Endothelial cell of umbilical vein (primary cell): ENCODE data around the gene SUCLG1. TPM values are rescaled to one million over a fixed set of nuclear protein-coding genes. Genes with fewer than 3 reads are reported as not detected.

Experiments
- BruUV-seq: library from RNA; stranded (reverse); fragments of 400-500 nt; replicated peaks from 2 replicates; lab custom pipeline; 2021; lab: Mats Ljungman, UMichigan
- CTCF ChIA-PET: fragments of 300-600, 350-600 bp; sonication (Branson Sonifier 250); formaldehyde crosslinking; loops from one replicate; lab custom pipeline; 2021; ENCODE audit warnings: antibody characterized with exemption, inconsistent platforms; lab: Charles Lee
- POLR2A ChIA-PET: fragments of 300-600, 350-600 bp; sonication (Branson Sonifier 250); formaldehyde crosslinking; loops from one replicate; lab custom pipeline; 2021; ENCODE audit warnings: antibody characterized with exemption, inconsistent platforms; lab: Charles Lee
- DNase-seq: peaks from one replicate; pipeline ENCODE4 v3.0.0-alpha.2; 2011; ENCODE audit warnings: low read depth, low spot score
- FAIRE-seq: peaks from 2 replicates; lab custom pipeline; 2011; peaks lifted over from hg19 to GRCh38; lab: Jason Lieb, UNC
- H2AFZ ChIP-seq: 2 replicates; pipeline ENCODE4 v1.6.0; 2012; ENCODE audit warnings: low read depth, low read length, control low read depth, inconsistent platforms
- H3K27ac ChIP-seq: 2 replicates; pipeline ENCODE4 v1.5.1; 2011; ENCODE audit warnings: low read depth, mild to moderate bottlenecking, control low read depth, low read length, moderate library complexity; ENCODE audit not compliant: insufficient read depth
- H3K27me3 ChIP-seq, 2 experiments: 2 replicates each; pipeline versions ENCODE4 v1.6.0 to v1.6.1; 2011; ENCODE audit warnings: low read length in 2 of 2, mixed read lengths in 1 of 2; ENCODE audit not compliant: control insufficient read depth in 2 of 2, insufficient read depth in 2 of 2
- H3K36me3 ChIP-seq, 2 experiments: 2 replicates in 1 of 2; 3 replicates in 1 of 2; pipeline ENCODE4 v1.5.1; 2011; ENCODE audit warnings: low read length in 2 of 2, mild to moderate bottlenecking in 1 of 2, moderate library complexity in 1 of 2; ENCODE audit not compliant: control insufficient read depth in 2 of 2, insufficient read depth in 2 of 2; ENCODE audit errors: extremely low read depth in 1 of 2
- H3K4me1 ChIP-seq: 3 replicates; pipeline ENCODE4 v1.5.1; 2011; ENCODE audit warnings: mild to moderate bottlenecking, low read length; ENCODE audit not compliant: control insufficient read depth, insufficient read depth; ENCODE audit errors: extremely low read depth
- H3K4me2 ChIP-seq: 2 replicates; pipeline ENCODE4 v1.6.1; 2011; ENCODE audit warnings: low read length, control low read depth, mixed read lengths; ENCODE audit not compliant: insufficient read depth
- H3K4me3 ChIP-seq, 3 experiments: fragments of 200-600 bp in 1 of 3; sonication (generic), shearing (Covaris generic) in 1 of 3; replicated peaks in 1 of 3; 2 replicates each; pipeline ENCODE4 v1.5.1; 2011 to 2016; ENCODE audit warnings: control low read depth in 3 of 3, low read length in 3 of 3, mild to moderate bottlenecking in 2 of 3, inconsistent platforms in 1 of 3, low read depth in 1 of 3, moderate library complexity in 1 of 3; ENCODE audit not compliant: insufficient read depth in 1 of 3
- H3K79me2 ChIP-seq: 2 replicates; pipeline ENCODE4 v1.6.0; 2012; ENCODE audit warnings: low read length, inconsistent platforms; ENCODE audit not compliant: control insufficient read depth, insufficient read depth
- H3K9ac ChIP-seq: replicated peaks from 2 replicates; pipeline ENCODE3; 2011; ENCODE audit warnings: low read length, control low read depth; ENCODE audit not compliant: insufficient read depth; ENCODE audit errors: extremely low read depth
- H3K9me1 ChIP-seq: replicated peaks from 3 replicates; pipeline ENCODE4 v1.6.0; 2011; ENCODE audit warnings: mild to moderate bottlenecking, low read length; ENCODE audit not compliant: control insufficient read depth, insufficient read depth; ENCODE audit errors: extremely low read depth
- H3K9me3 ChIP-seq: replicated peaks from 2 replicates; pipeline ENCODE4 v1.5.1; 2012; ENCODE audit warnings: low read length, inconsistent platforms; ENCODE audit not compliant: control insufficient read depth, insufficient read depth
- H4K20me1 ChIP-seq: replicated peaks from 2 replicates; pipeline ENCODE3; 2011; ENCODE audit warnings: mild to moderate bottlenecking, low read length; ENCODE audit not compliant: control insufficient read depth, insufficient read depth; ENCODE audit errors: extremely low read depth
- EZH2 ChIP-seq: IDR thresholded peaks from 2 replicates; pipeline ENCODE4 v1.6.1; 2012; ENCODE audit warnings: borderline replicate concordance, low read depth, mild to moderate bottlenecking, moderate library complexity, low read length, inconsistent platforms; ENCODE audit not compliant: severe bottlenecking
- FOS ChIP-seq: IDR thresholded peaks from 2 replicates; pipeline ENCODE4 v1.6.1; 2011; ENCODE audit warnings: mild to moderate bottlenecking, low read length, moderate library complexity, borderline replicate concordance; ENCODE audit not compliant: insufficient read depth
- GATA2 ChIP-seq: IDR thresholded peaks from 2 replicates; pipeline ENCODE4 v1.7.0; 2011; ENCODE audit warnings: low read depth, mild to moderate bottlenecking, moderate library complexity, mixed read lengths, low read length; ENCODE audit not compliant: insufficient read length, insufficient read depth
- JUN ChIP-seq: IDR thresholded peaks from 2 replicates; pipeline ENCODE4 v1.6.1; 2011; ENCODE audit warnings: borderline replicate concordance, low read depth; ENCODE audit not compliant: insufficient read length, insufficient read depth
- MAX ChIP-seq: IDR thresholded peaks from 2 replicates; pipeline ENCODE4 v1.6.1; 2011; ENCODE audit not compliant: insufficient read depth, insufficient read length
- POLR2A ChIP-seq: IDR thresholded peaks from 2 replicates; pipeline ENCODE4 v1.6.1; 2012; ENCODE audit warnings: low read depth, mild to moderate bottlenecking, control low read depth, low read length
- POLR2AphosphoS5 ChIP-seq: IDR thresholded peaks from 2 replicates; pipeline ENCODE4 v1.6.1; 2012; ENCODE audit warnings: low read depth, mild to moderate bottlenecking, control low read depth, low read length, moderate library complexity; ENCODE audit not compliant: insufficient read depth
- dilution Hi-C: fragments of 300-500 bp; cut with MboI; formaldehyde crosslinking; loops from one replicate; pipeline ENCODE4 v1.15.0; 2019; ENCODE audit warnings: low sequenced_read_pairs; ENCODE audit not compliant: extremely low pct_ligation_motif_present
- intact Hi-C: fragments of 100-400 bp; cut with micrococcal nuclease; formaldehyde crosslinking; loops from one replicate; pipeline ENCODE4 v1.10.0; 2022
- polyA plus RNA-seq, 4 experiments: library from polyadenylated mRNA; depleted of rRNA in 3 of 4; stranded (reverse) in 3 of 4; unstranded in 1 of 4; fragments of >200 nt; gene quantifications; 2 replicates each; pipeline versions ENCODE4 v1.2.1 to v1.2.3, GENCODE V29; 2011 to 2012; ENCODE audit warnings: missing spikeins in 1 of 4
- total RNA-seq: library from RNA; stranded (reverse); gene quantifications from 2 replicates; pipeline ENCODE4 v1.2.3, GENCODE V29; 2021

The SUCLG1 gene
- total and polyA plus RNA-seq, 2 donors (not counting 3 experiments of a cell fraction or from before 2014, with no cell fraction given): 31.7 to 59.2 TPM

DNA sequence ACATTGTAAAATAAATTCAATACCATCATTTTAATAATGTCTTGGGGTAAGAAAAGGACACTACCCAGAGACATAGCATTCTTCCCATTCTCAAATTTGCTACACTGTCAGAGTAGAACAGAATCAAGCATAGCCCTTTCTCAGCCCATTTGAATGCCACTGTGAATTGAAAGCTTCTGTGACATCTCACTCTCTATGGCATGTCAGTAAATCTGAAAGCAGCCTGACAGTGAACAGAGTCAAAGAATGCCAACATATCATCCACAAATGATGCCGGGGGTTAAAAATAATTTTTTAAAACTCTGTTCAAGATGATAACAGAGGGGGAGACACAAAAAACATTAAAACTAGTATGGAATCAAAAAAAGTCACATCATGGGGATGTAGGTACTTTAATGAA, 17.6 kb downstream of the SUCLG1 start:
- H3K27ac ChIP-seq: no peak overlapping the region
- H3K9me1 ChIP-seq: no peaks in the 10 kb centered on the region
- no peaks in the 10 kb centered on the region for H3K9me3 ChIP-seq
- peaks cover 8 to 13% of the 10 kb centered on the region in 2 experiments for H3K36me3 ChIP-seq
- dilution Hi-C loops: no loop called here
- H3K4me2 ChIP-seq: no peak overlapping the region
- ChIA-PET CTCF (no interaction called here), POLR2A (no interaction called here)
- no TSS peak for BruUV-seq
- FAIRE-seq (no peak), DNase-seq (no peak)
- no peaks in the 10 kb centered on the region for H3K79me2 ChIP-seq
- intact Hi-C loops: no loop called here
- TF ChIP-seq POLR2A (no peak), FOS (no peak), POLR2AphosphoS5 (no peak), MAX (no peak)
- H2AFZ ChIP-seq: no peak overlapping the region
- no peak overlapping the region for H3K4me3 ChIP-seq
- no peaks in the 10 kb centered on the region for H3K4me1 ChIP-seq
- H4K20me1 ChIP-seq: no peaks in the 10 kb centered on the region
- no peaks in the 10 kb centered on the region for H3K27me3 ChIP-seq
- no peak overlapping the region for H3K9ac ChIP-seq

- dilution Hi-C loops: no loop called here
- Histone ChIP-seq H3K36me3 (peaks cover 8 to 13% of the 10 kb centered on the region in 2 experiments), H3K27ac (no peak overlapping the region), H4K20me1 (no peaks in the 10 kb centered on the region), H3K4me3 (no peak overlapping the region), H2AFZ (no peak overlapping the region), H3K79me2 (no peaks in the 10 kb centered on the region), H3K9ac (no peak overlapping the region), H3K9me3 (no peaks in the 10 kb centered on the region), H3K27me3 (no peaks in the 10 kb centered on the region), H3K4me2 (no peak overlapping the region), H3K4me1 (no peaks in the 10 kb centered on the region), H3K9me1 (no peaks in the 10 kb centered on the region)
- CTCF ChIA-PET: no interaction called here
- BruUV-seq: no TSS peak
- no peak for FAIRE-seq
- DNase-seq: no peak
- intact Hi-C loops: no loop called here
- POLR2A ChIA-PET: no interaction called here
- TF ChIP-seq POLR2A (no peak), FOS (no peak), MAX (no peak), JUN (no peak), GATA2 (no peak), EZH2 (no peak)
These were observed 18.0 kb downstream of the SUCLG1 start for GRCh38 chr2:84441036-84441435.
